HepG2 (cell line): ENCODE results near the gene PDCD2L. TPM values are rescaled to one million over a fixed set of nuclear protein-coding genes. Genes with fewer than 3 reads are reported as not detected.

Experiments used
- ARNT2 ChIP-seq: sonication (generic); formaldehyde crosslinking; IDR thresholded peaks from 2 replicates; pipeline ENCODE4 v1.8.0; 2022; ENCODE audit warnings: mild to moderate bottlenecking, low read depth, missing genetic modification reagents, moderate library complexity
- CERS6 ChIP-seq: sonication (generic); formaldehyde crosslinking; IDR thresholded peaks from 2 replicates; pipeline ENCODE4 v1.5.0; 2020; ENCODE audit warnings: missing genetic modification reagents
- CHD2 ChIP-seq: IDR thresholded peaks from 2 replicates; pipeline ENCODE4 v1.6.1; 2011; ENCODE audit warnings: low read depth, low read length, improper control_type of control experiment
- HIC2 ChIP-seq: sonication (generic); formaldehyde crosslinking; IDR thresholded peaks from 2 replicates; pipeline ENCODE4 v1.9.0; 2022; ENCODE audit warnings: low read depth, missing genetic modification reagents
- KDM3A ChIP-seq: IDR thresholded peaks from 2 replicates; pipeline ENCODE4 v1.6.1; 2018; ENCODE audit warnings: low read depth, missing compliant biosample characterization
- MYC ChIP-seq: sonication (generic); formaldehyde crosslinking; IDR thresholded peaks from 2 replicates; pipeline ENCODE4 v1.9.0; 2021; ENCODE audit warnings: missing genetic modification reagents, borderline replicate concordance
- PLSCR1 ChIP-seq: sonication (generic); formaldehyde crosslinking; IDR thresholded peaks from 2 replicates; pipeline ENCODE4 v1.5.0; 2020; ENCODE audit warnings: missing genetic modification reagents, mild to moderate bottlenecking, borderline replicate concordance
- RAD51 ChIP-seq: fragments of 450-650 bp; IDR thresholded peaks from 2 replicates; pipeline ENCODE4 v1.6.1; 2016; ENCODE audit warnings: borderline replicate concordance
- SKIL ChIP-seq: sonication (generic); formaldehyde crosslinking; IDR thresholded peaks from 2 replicates; pipeline ENCODE4 v1.8.0; 2022; ENCODE audit warnings: missing genetic modification reagents, mild to moderate bottlenecking, moderate library complexity, borderline replicate concordance
- TRIM24 ChIP-seq: sonication (generic); formaldehyde crosslinking; IDR thresholded peaks from 2 replicates; pipeline ENCODE4 v1.8.0; 2022; ENCODE audit warnings: mild to moderate bottlenecking, missing genetic modification reagents
- UBTF ChIP-seq: sonication (generic); formaldehyde crosslinking; IDR thresholded peaks from 2 replicates; pipeline ENCODE4 v1.4.0; 2020; ENCODE audit warnings: mild to moderate bottlenecking, missing genetic modification reagents
- ZBTB2 ChIP-seq: sonication (generic); formaldehyde crosslinking; IDR thresholded peaks from 2 replicates; pipeline ENCODE4 v1.8.0; 2022; ENCODE audit warnings: low read depth, missing genetic modification reagents
- ZFAT ChIP-seq: sonication (generic); formaldehyde crosslinking; conservative IDR thresholded peaks from 2 replicates; pipeline ENCODE4 v1.8.1; 2023; ENCODE audit warnings: missing genetic modification reagents, inconsistent platforms
- ZFP36L1 ChIP-seq: sonication (generic); formaldehyde crosslinking; IDR thresholded peaks from 2 replicates; pipeline ENCODE4 v1.8.0; 2022; ENCODE audit warnings: mild to moderate bottlenecking, missing genetic modification reagents, moderate library complexity
- ZFP41 ChIP-seq: sonication (generic); formaldehyde crosslinking; IDR thresholded peaks from 2 replicates; pipeline ENCODE4 v1.4.0; 2020; ENCODE audit warnings: mild to moderate bottlenecking, missing genetic modification reagents, borderline replicate concordance
- ZNF12 ChIP-seq: sonication (generic); formaldehyde crosslinking; IDR thresholded peaks from 2 replicates; pipeline ENCODE4 v1.5.0; 2020; ENCODE audit warnings: missing genetic modification reagents
- ZNF790 ChIP-seq: sonication (generic); formaldehyde crosslinking; IDR thresholded peaks from 2 replicates; pipeline ENCODE4 v1.8.0; 2022; ENCODE audit warnings: missing genetic modification reagents, mild to moderate bottlenecking, borderline replicate concordance
- ZSCAN20 ChIP-seq: sonication (generic); formaldehyde crosslinking; IDR thresholded peaks from 2 replicates; pipeline ENCODE4 v1.4.0; 2020; ENCODE audit warnings: missing genetic modification reagents, mild to moderate bottlenecking, borderline replicate concordance
- polyA plus RNA-seq, 8 experiments: library from polyadenylated mRNA; depleted of rRNA in 3 of 8; stranded (reverse) in 7 of 8; unstranded in 1 of 8; fragments of >200 nt; fragmentation: Illumina TruSeq in 4 of 8; extraction: Trizol in 4 of 8; gene quantifications; 2 replicates each; pipeline versions ENCODE4 v1.2.1 to v1.2.3, GENCODE V29; 2011 to 2016; ENCODE audit warnings: low read depth in 4 of 8, missing spikeins in 1 of 8, mixed read lengths in 1 of 8; ENCODE audit not compliant: insufficient read depth in 1 of 8
- total RNA-seq, 5 experiments: library from RNA; depleted of rRNA; stranded (reverse); fragments of >200 nt; fragmentation: Illumina TruSeq; extraction: Trizol; gene quantifications; 2 replicates each; pipeline ENCODE4 v1.2.3, GENCODE V29; 2016; ENCODE audit warnings: low read depth in 1 of 5

PDCD2L gene
- total and polyA plus RNA-seq, 2 of the 13 experiments (the other 11 are each of a cell fraction or from before 2014, with no cell fraction given) = 29.3 to 35.2 TPM

GRCh38 chr19:34359140-34359953 is 44.9 kb upstream of the PDCD2L start (continued):
- TF ChIP-seq SKIL (CRISPR knock-in tag) (no peak), CERS6 (CRISPR knock-in tag) (no peak), TRIM24 (CRISPR knock-in tag) (no peak), HIC2 (CRISPR knock-in tag) (peak; percentile 34; the same call in 1 of the 2 replicates), UBTF (CRISPR knock-in tag) (peak; percentile 76), RAD51 (no peak), CHD2 (no peak), ZFP41 (CRISPR knock-in tag) (no peak), MYC (CRISPR knock-in tag) (peak; percentile 94), ZSCAN20 (CRISPR knock-in tag) (no peak), ZBTB2 (peak; percentile 96), ARNT2 (CRISPR knock-in tag) (peak; percentile 98; the same call in 1 of the 2 replicates), KDM3A (CRISPR knock-in tag) (0 out of 2 replicates have a peak, but pooled peaks have one; percentile 13), ZFP36L1 (peak; percentile 85; the same call in 1 of the 2 replicates), PLSCR1 (CRISPR knock-in tag) (no peak), ZFAT (CRISPR knock-in tag) (no peak), ZNF790 (CRISPR knock-in tag) (peak; percentile 74; the same call in 1 of the 2 replicates), ZNF12 (CRISPR knock-in tag) (0 out of 2 replicates have a peak, but pooled peaks have one; percentile 18)
